ENCODE data around the gene SH3D21. TPM values are rescaled to one million over a fixed set of nuclear protein-coding genes. Genes with fewer than 3 reads are reported as not detected.

The SH3D21 gene
- total and polyA plus RNA-seq, 2 of the 8 experiments (the other 6 are each of a cell fraction or from before 2014, with no cell fraction given), result 3.4 to 8.6 TPM

- FAIRE-seq (no peak), DNase-seq (ENCODE audit: low read depth in 1 of 2, low spot score in 2 of 2) (no peak)
- no peaks in the 10 kb centered on the region for H3K79me2 ChIP-seq (ENCODE audit: control insufficient read depth in 1 of 2, insufficient read depth in 2 of 2, low read length in 2 of 2)
- no peak overlapping the region for H3K4me2 ChIP-seq (ENCODE audit: insufficient read depth in 1 of 2, low read depth in 2 of 2, low read length in 2 of 2)
- no peaks in the 10 kb centered on the region for H3K27me3 ChIP-seq (replicated peaks in 1 of 4; ENCODE audit: control insufficient read depth in 3 of 4, extremely low read depth in 1 of 4, insufficient read depth in 3 of 4, low read length in 3 of 4)
- no peak overlapping the region for H3K4me3 ChIP-seq (ENCODE audit: extremely low read depth in 1 of 4, insufficient read depth in 2 of 4, low read depth in 3 of 4, low read length in 4 of 4)
- no peak overlapping the region for H4K5ac ChIP-seq (ENCODE audit: insufficient read length, low read depth, low read length)
- no peak overlapping the region for H2BK20ac ChIP-seq (ENCODE audit: low read length)
- no peak overlapping the region for H3K27ac ChIP-seq (ENCODE audit: low read depth, low read length)
- peaks cover 4 to 25% (median 8%) of the 10 kb centered on the region in 4 experiments; a peak in 5 of 8 replicates for H3K36me3 ChIP-seq (ENCODE audit: control insufficient read depth in 2 of 4, insufficient read depth in 4 of 4, low read length in 3 of 4)
- no peak overlapping the region for H2BK15ac ChIP-seq (ENCODE audit: low read length)
- no peak overlapping the region for H2BK12ac ChIP-seq (ENCODE audit: low read depth, low read length)
- peaks cover 3 to 4% of the 10 kb centered on the region in 2 experiments for H4K20me1 ChIP-seq (replicated peaks in 1 of 2; ENCODE audit: control insufficient read depth in 1 of 2, insufficient read depth in 2 of 2, low read length in 2 of 2)
- no peak overlapping the region for H3K4ac ChIP-seq (replicated peaks; ENCODE audit: insufficient read length, low read depth, low read length)
- H3K23ac ChIP-seq (ENCODE audit: insufficient read length), result no peak overlapping the region
- ChIA-PET CTCF (ENCODE audit: partially characterized antibody) (interaction anchor here (0.6 to 10.0 kb wide), 22 partner anchors 11 to 313 kb away, joined by 3 to 150 read pairs (median 7); partner anchors contain the start of genes EVA1B and SH3D21), POLR2A (ENCODE audit: partially characterized antibody) (interaction anchor here (0.6 to 4.9 kb wide), 11 partner anchors 7 to 151 kb away, joined by 3 to 37 read pairs (median 4); partner anchors contain the start of genes EVA1B and SH3D21)
- no peak overlapping the region for H2AK5ac ChIP-seq (ENCODE audit: low read depth, low read length)
- H3K79me1 ChIP-seq (ENCODE audit: low read depth, low read length), result no peaks in the 10 kb centered on the region
- H2AFZ ChIP-seq (ENCODE audit: low read length), result no peak overlapping the region
- H3K9me3 ChIP-seq (ENCODE audit: insufficient read depth in 2 of 2, low read depth in 1 of 2, low read length in 1 of 2), result no peaks in the 10 kb centered on the region
- 94% methylated on average over 23 of the region's 24 CpGs; no CpG with 5 or more reads in 1 of the 2 experiments for WGBS, 2 experiments (ENCODE audit: extremely low coverage in 1 of 2, insufficient coverage in 1 of 2, insufficient read length in 1 of 2, insufficient replicate concordance in 2 of 2, low coverage in 1 of 2, low lambda C conversion rate in 2 of 2, missing lambda C conversion rate in 1 of 2)
- H3K18ac ChIP-seq (ENCODE audit: extremely low read depth, low read length), result no peak overlapping the region
- H3K23me2 ChIP-seq (ENCODE audit: low read depth, low read length), result no peaks in the 10 kb centered on the region
- H2BK5ac ChIP-seq (ENCODE audit: low read depth, low read length), result no peak overlapping the region
- no peak overlapping the region for H3K14ac ChIP-seq (ENCODE audit: insufficient read length)
- no peaks in the 10 kb centered on the region; a peak in 1 of 7 replicates for H3K4me1 ChIP-seq (replicated peaks in 1 of 4; ENCODE audit: control insufficient read depth in 3 of 4, insufficient read depth in 4 of 4, low read length in 3 of 4)
- no peak overlapping the region; the same call in 1 of the 2 replicates for H4K8ac ChIP-seq (ENCODE audit: extremely low read depth, insufficient read depth, low read length)
- no peak overlapping the region for H3K9ac ChIP-seq (replicated peaks in 1 of 4; ENCODE audit: extremely low read depth in 1 of 4, low read depth in 3 of 4, low read length in 3 of 4)
- H4K91ac ChIP-seq (replicated peaks; ENCODE audit: insufficient read length, low read length), result no peak overlapping the region
- H2BK120ac ChIP-seq (replicated peaks; ENCODE audit: low read depth, low read length), result no peak overlapping the region
- H3K56ac ChIP-seq (replicated peaks; ENCODE audit: insufficient read length, low read depth, low read length), result no peak overlapping the region
- TF ChIP-seq RAD21 (IDR thresholded peaks at IDR 0.05 in 1 of 2, conservative IDR thresholded peaks at IDR 0.05 in 1 of 2; ENCODE audit: low read depth in 2 of 2, low read length in 2 of 2), result no peak
- no peak for TF ChIP-seq BACH1 (IDR thresholded peaks at IDR 0.05; ENCODE audit: low read length)
- TF ChIP-seq SAP30 (IDR thresholded peaks at IDR 0.05; ENCODE audit: insufficient read depth, insufficient replicate concordance, low read length), result no peak
- TF ChIP-seq SIX5 (IDR thresholded peaks at IDR 0.05; ENCODE audit: low read depth, low read length), result no peak
- TF ChIP-seq NRF1 (IDR thresholded peaks at IDR 0.05; ENCODE audit: low read depth, low read length), result no peak
- no peak for TF ChIP-seq CHD1 (IDR thresholded peaks at IDR 0.05; ENCODE audit: low read depth, low read length)
- no peak for TF ChIP-seq FOSL1 (IDR thresholded peaks at IDR 0.05; ENCODE audit: insufficient read depth, low read depth, low read length)
- no peak for TF ChIP-seq SIN3A (conservative IDR thresholded peaks at IDR 0.05 in 1 of 2, IDR thresholded peaks at IDR 0.05 in 1 of 2; ENCODE audit: low read depth in 1 of 2, low read length in 2 of 2)
- TF ChIP-seq SRF (IDR thresholded peaks at IDR 0.05; ENCODE audit: low read depth, low read length), result no peak
- no peak for TF ChIP-seq GABPA (IDR thresholded peaks at IDR 0.05; ENCODE audit: borderline replicate concordance, insufficient read depth, low read length)
- no peak for TF ChIP-seq BCL11A (IDR thresholded peaks at IDR 0.05; ENCODE audit: low read depth in 2 of 2, low read length in 2 of 2)
- no peak for TF ChIP-seq PHF8 (conservative IDR thresholded peaks at IDR 0.05; ENCODE audit: low read depth, low read length)
Measured at GRCh38 chr1:36343651-36344394, 37.7 kb downstream of the SH3D21 start.
